Fibroblast of pulmonary artery (primary cell): ENCODE measurements around the gene HIRA.

Experiments
- DNase-seq: peaks from one replicate; pipeline ENCODE4 v3.0.0-alpha.2; 2010; ENCODE audit warnings: low read depth
- H3K4me3 ChIP-seq: replicated peaks from 2 replicates; pipeline ENCODE4 v1.5.1; 2011; ENCODE audit warnings: low read depth, mild to moderate bottlenecking, control low read depth, low read length, moderate library complexity
- CTCF ChIP-seq: IDR thresholded peaks from 2 replicates; pipeline ENCODE4 v1.5.1; 2011; ENCODE audit warnings: mild to moderate bottlenecking, control low read depth, low read length, inconsistent platforms; ENCODE audit errors: missing control alignments

HIRA gene

GRCh38 chr22:19285831-19286230, 145.7 kb downstream of the HIRA start:
- DNase-seq = no peak
- TF ChIP-seq CTCF = no peak
- H3K4me3 ChIP-seq = no peak overlapping the region
